Measurements from ENCODE around the gene KLHDC3.
"Not testable (repeated sequence)": the region's sequence is repeated elsewhere in the genome, so short reads cannot be mapped to it uniquely, and the experiment has no call there.

KLHDC3 gene

DNA sequence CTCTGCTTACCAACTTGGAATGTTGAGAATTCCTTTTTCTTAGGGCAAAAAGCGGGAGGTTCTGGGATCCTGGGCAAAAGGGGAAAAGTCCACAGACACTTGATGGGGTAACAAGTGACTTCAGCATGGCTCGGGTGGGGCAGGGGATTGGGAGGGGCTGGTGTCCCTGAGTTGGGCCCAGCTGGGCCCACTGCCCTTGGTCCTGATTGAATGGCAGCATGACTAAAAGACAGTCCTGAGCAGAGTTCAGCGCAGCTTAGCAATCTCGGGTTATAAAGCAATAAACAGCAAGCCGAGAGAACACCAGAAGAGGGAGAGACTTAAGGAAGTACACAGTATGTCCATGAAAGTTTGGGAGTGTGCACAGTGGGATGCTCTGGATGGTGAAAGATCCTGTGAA lies 24.1 kb upstream of the KLHDC3 start:
- Histone ChIP-seq H3K9me3 (ENCODE audit: insufficient read depth, low read length) (no peaks in the 10 kb centered on the region), H3K36me3 (ENCODE audit: insufficient read depth, insufficient read length, low read length) (peaks cover 33% of the 10 kb centered on the region), H3K9ac (ENCODE audit: insufficient read length, low read depth) (no peak overlapping the region), H3K4me3 (ENCODE audit: insufficient read length, low read depth) (no peak overlapping the region), H3K27me3 (ENCODE audit: insufficient read depth, insufficient read length) (no peaks in the 10 kb centered on the region), H3K4me1 (ENCODE audit: insufficient read depth, insufficient read length) (peaks cover 5% of the 10 kb centered on the region)
- no peak for DNase-seq (ENCODE audit: low read depth, low spot score)
- no peak for TF ChIP-seq SUZ12 (IDR thresholded peaks at IDR 0.05; ENCODE audit: extremely low read depth, insufficient read depth, insufficient read length)
- no peak for TF ChIP-seq ZNF274 (IDR thresholded peaks at IDR 0.05; ENCODE audit: low read depth, low read length)
- TF ChIP-seq YY1 (IDR thresholded peaks at IDR 0.05; ENCODE audit: insufficient read depth, insufficient read length), result no peak

DNA sequence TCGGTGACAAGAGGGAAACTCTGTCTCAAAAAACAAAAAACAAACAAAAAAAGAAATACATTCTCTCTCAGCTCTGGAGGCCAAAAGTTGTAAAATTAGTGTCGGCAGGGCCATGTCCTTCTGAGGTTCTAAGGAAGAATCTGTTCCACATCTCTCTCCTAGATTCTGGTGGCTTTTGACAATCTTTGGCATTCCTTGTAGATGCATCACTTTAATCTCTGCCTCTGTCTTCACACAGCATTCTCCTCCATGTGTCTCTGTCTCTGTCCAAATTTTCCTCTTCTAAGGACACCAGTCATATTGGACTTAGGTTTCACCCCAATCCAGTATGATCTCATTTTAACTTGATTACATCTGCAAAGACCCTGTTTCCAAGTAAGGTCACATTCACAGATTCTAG lies 20.6 kb upstream of the KLHDC3 start:
- DNase-seq (ENCODE audit: low read depth, low spot score), result no peak
- TF ChIP-seq ZNF274 (IDR thresholded peaks at IDR 0.05; ENCODE audit: low read depth, low read length), result no peak
- no peak for TF ChIP-seq YY1 (IDR thresholded peaks at IDR 0.05; ENCODE audit: insufficient read depth, insufficient read length)
- no peak for TF ChIP-seq SUZ12 (IDR thresholded peaks at IDR 0.05; ENCODE audit: extremely low read depth, insufficient read depth, insufficient read length)
- H3K27me3 ChIP-seq (ENCODE audit: insufficient read depth, insufficient read length), result no peaks in the 10 kb centered on the region
- peaks cover 25% of the 10 kb centered on the region for H3K36me3 ChIP-seq (ENCODE audit: insufficient read depth, insufficient read length, low read length)
- H3K9ac ChIP-seq (ENCODE audit: insufficient read length, low read depth), result no peak overlapping the region
- H3K4me3 ChIP-seq (ENCODE audit: insufficient read length, low read depth), result no peak overlapping the region
- no peaks in the 10 kb centered on the region for H3K9me3 ChIP-seq (ENCODE audit: insufficient read depth, low read length)
- H3K4me1 ChIP-seq (ENCODE audit: insufficient read depth, insufficient read length), result peaks cover 2% of the 10 kb centered on the region

DNA sequence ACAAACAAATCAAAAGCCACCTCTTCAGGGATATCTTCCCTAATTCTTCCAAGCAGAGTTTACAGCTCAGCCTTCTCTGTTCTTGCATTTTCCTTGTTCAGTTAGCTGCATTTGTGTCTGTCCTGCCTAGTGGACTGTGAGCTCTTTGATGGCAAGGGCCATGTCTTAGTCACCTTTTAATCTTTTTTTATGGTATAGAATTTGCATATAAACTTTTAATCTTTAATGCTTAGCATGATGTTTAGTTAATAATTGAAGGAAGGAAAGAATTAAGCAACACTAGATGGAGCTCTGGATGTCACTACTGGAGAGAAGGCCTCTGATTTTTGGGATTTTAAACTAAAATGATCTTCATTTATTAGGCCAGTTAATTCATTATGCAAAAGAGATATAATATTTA lies 17.5 kb upstream of the KLHDC3 start:
- Histone ChIP-seq H3K9me3 (ENCODE audit: insufficient read depth, low read length) (no peaks in the 10 kb centered on the region), H3K4me1 (ENCODE audit: insufficient read depth, insufficient read length) (peaks cover 3% of the 10 kb centered on the region), H3K4me3 (ENCODE audit: insufficient read length, low read depth) (no peak overlapping the region), H3K36me3 (ENCODE audit: insufficient read depth, insufficient read length, low read length) (peaks cover 4% of the 10 kb centered on the region), H3K9ac (ENCODE audit: insufficient read length, low read depth) (no peak overlapping the region), H3K27me3 (ENCODE audit: insufficient read depth, insufficient read length) (no peaks in the 10 kb centered on the region)
- no peak for TF ChIP-seq YY1 (IDR thresholded peaks at IDR 0.05; ENCODE audit: insufficient read depth, insufficient read length)
- TF ChIP-seq ZNF274 (IDR thresholded peaks at IDR 0.05; ENCODE audit: low read depth, low read length), result no peak
- TF ChIP-seq SUZ12 (IDR thresholded peaks at IDR 0.05; ENCODE audit: extremely low read depth, insufficient read depth, insufficient read length), result no peak
- no peak for DNase-seq (ENCODE audit: low read depth, low spot score)

DNA sequence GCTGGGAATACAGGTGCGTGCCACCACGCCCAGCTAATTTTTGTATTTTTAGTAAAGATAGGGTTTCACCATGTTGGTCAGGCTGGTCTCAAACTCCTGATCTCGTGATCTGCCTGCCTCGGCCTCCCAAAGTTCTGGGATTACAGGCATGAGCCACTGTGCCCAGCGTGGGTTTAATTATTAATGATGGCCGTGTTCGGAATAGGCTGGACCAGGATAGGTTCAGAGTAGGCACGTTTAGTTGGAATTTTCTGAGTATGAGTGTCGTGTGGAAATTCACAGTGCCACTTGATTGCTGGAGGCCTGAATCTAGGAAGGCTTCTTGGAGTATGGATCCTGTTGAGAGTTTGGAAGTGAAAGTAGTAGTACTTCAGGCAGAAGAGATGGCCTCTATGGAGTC lies 15.8 kb upstream of the KLHDC3 start:
- not testable (repeated sequence) for H3K36me3 ChIP-seq (ENCODE audit: insufficient read depth, insufficient read length, low read length); DNase-seq (ENCODE audit: low read depth, low spot score); H3K4me3 ChIP-seq (ENCODE audit: insufficient read length, low read depth); H3K4me1 ChIP-seq (ENCODE audit: insufficient read depth, insufficient read length); H3K27me3 ChIP-seq (ENCODE audit: insufficient read depth, insufficient read length); H3K9ac ChIP-seq (ENCODE audit: insufficient read length, low read depth); H3K9me3 ChIP-seq (ENCODE audit: insufficient read depth, low read length)

DNA sequence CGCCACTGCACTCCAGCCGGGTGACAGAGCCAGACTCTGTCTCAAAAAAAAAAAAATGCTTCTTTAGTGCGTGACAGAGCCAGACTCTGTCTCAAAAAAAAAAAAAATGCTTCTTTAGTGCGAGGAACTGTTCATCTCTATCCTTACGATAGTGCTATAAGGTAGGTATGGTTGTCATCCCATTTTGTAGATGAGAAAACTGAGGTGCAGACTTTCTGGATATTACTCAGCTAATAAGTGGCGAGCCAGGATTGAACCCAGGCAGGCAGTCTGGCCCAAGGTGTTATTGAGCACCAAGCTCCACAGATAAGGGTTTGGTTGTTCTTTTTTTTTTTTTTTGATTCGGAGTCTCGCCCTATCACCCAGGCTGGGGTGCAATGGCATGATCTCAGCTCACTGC lies 12.2 kb upstream of the KLHDC3 start:
- Histone ChIP-seq H3K4me1 (ENCODE audit: insufficient read depth, insufficient read length) (peaks cover 1% of the 10 kb centered on the region), H3K4me3 (ENCODE audit: insufficient read length, low read depth) (no peak overlapping the region), H3K36me3 (ENCODE audit: insufficient read depth, insufficient read length, low read length) (peaks cover 9% of the 10 kb centered on the region), H3K9ac (ENCODE audit: insufficient read length, low read depth) (no peak overlapping the region), H3K27me3 (ENCODE audit: insufficient read depth, insufficient read length) (no peaks in the 10 kb centered on the region), H3K9me3 (ENCODE audit: insufficient read depth, low read length) (no peaks in the 10 kb centered on the region)
- no peak for TF ChIP-seq YY1 (IDR thresholded peaks at IDR 0.05; ENCODE audit: insufficient read depth, insufficient read length)
- no peak for TF ChIP-seq ZNF274 (IDR thresholded peaks at IDR 0.05; ENCODE audit: low read depth, low read length)
- TF ChIP-seq SUZ12 (IDR thresholded peaks at IDR 0.05; ENCODE audit: extremely low read depth, insufficient read depth, insufficient read length), result no peak
- DNase-seq (ENCODE audit: low read depth, low spot score), result no peak

DNA sequence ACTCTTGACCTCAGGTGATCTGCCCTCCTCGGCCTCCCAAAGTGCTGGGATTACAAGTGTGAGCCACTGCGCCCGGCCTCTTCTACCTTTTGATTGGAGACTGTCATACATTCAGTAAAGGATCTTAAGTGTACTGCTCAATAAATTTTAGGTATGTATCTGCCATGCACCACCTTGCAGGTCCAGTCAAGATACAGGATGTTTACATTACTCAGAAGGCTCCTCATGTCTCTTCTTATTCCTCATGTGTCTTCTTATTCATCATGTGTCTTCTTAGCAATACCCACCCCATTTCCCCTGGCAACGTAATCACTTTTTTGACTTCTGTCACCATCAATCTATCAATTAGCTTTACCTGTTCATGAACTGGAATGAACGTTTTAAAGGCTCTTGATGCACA lies 8.2 kb upstream of the KLHDC3 start:
- H3K36me3 ChIP-seq (ENCODE audit: insufficient read depth, insufficient read length, low read length), result peaks cover 45% of the 10 kb centered on the region
- no peak for TF ChIP-seq YY1 (IDR thresholded peaks at IDR 0.05; ENCODE audit: insufficient read depth, insufficient read length)
- TF ChIP-seq SUZ12 (IDR thresholded peaks at IDR 0.05; ENCODE audit: extremely low read depth, insufficient read depth, insufficient read length), result no peak
- TF ChIP-seq ZNF274 (IDR thresholded peaks at IDR 0.05; ENCODE audit: low read depth, low read length), result no peak
- H3K9ac ChIP-seq (ENCODE audit: insufficient read length, low read depth), result no peak overlapping the region
- H3K4me3 ChIP-seq (ENCODE audit: insufficient read length, low read depth), result no peak overlapping the region
- DNase-seq (ENCODE audit: low read depth, low spot score), result no peak
- no peaks in the 10 kb centered on the region for H3K27me3 ChIP-seq (ENCODE audit: insufficient read depth, insufficient read length)
- H3K4me1 ChIP-seq (ENCODE audit: insufficient read depth, insufficient read length), result no peaks in the 10 kb centered on the region
- H3K9me3 ChIP-seq (ENCODE audit: insufficient read depth, low read length), result no peaks in the 10 kb centered on the region

DNA sequence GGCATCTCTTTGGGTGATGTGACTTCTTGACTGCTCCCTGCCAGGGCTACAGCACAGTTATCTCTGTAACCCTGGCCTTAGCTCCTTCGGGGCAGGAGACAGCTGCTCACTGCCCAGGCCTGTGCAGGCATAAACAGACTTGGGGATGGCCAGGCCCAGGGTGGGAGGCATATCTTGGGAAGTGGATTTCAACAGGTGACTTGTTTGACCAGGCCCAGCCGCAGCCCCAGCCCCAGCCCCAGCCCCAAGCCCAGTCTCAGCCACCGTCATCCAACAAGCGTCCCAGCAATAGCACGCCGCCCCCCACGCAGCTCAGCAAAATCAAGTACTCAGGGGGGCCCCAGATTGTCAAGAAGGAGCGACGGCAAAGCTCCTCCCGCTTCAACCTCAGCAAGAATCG lies 7.8 kb upstream of the KLHDC3 start:
- no peak for DNase-seq (ENCODE audit: low read depth, low spot score)
- H3K9ac ChIP-seq (ENCODE audit: insufficient read length, low read depth), result no peak overlapping the region
- H3K36me3 ChIP-seq (ENCODE audit: insufficient read depth, insufficient read length, low read length), result peaks cover 49% of the 10 kb centered on the region
- H3K27me3 ChIP-seq (ENCODE audit: insufficient read depth, insufficient read length), result no peaks in the 10 kb centered on the region
- H3K4me1 ChIP-seq (ENCODE audit: insufficient read depth, insufficient read length), result no peaks in the 10 kb centered on the region
- H3K9me3 ChIP-seq (ENCODE audit: insufficient read depth, low read length), result no peaks in the 10 kb centered on the region
- no peak overlapping the region for H3K4me3 ChIP-seq (ENCODE audit: insufficient read length, low read depth)
- TF ChIP-seq SUZ12 (IDR thresholded peaks at IDR 0.05; ENCODE audit: extremely low read depth, insufficient read depth, insufficient read length), result no peak
- no peak for TF ChIP-seq ZNF274 (IDR thresholded peaks at IDR 0.05; ENCODE audit: low read depth, low read length)
- no peak for TF ChIP-seq YY1 (IDR thresholded peaks at IDR 0.05; ENCODE audit: insufficient read depth, insufficient read length)

DNA sequence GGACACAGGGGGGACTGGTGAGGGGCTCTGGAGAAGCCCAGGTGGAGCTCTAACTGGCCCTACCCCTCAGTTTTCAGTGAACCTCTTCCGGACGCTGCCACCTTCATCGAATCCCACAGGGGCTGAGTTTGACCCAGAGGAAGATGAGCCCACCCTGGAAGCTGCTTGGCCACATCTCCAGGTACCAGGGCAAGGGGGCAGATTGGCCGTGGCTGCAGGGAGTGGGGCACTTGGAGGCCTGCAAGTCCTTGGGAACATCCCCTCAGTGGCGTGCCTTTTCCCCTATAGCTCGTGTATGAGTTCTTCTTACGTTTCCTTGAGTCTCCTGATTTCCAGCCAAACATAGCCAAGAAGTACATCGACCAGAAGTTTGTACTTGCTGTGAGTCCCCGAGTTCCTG lies 6.9 kb upstream of the KLHDC3 start:
- no peak for DNase-seq (ENCODE audit: low read depth, low spot score)
- Histone ChIP-seq H3K4me3 (ENCODE audit: insufficient read length, low read depth) (no peak overlapping the region), H3K27me3 (ENCODE audit: insufficient read depth, insufficient read length) (no peaks in the 10 kb centered on the region), H3K9ac (ENCODE audit: insufficient read length, low read depth) (no peak overlapping the region), H3K36me3 (ENCODE audit: insufficient read depth, insufficient read length, low read length) (peaks cover 58% of the 10 kb centered on the region), H3K9me3 (ENCODE audit: insufficient read depth, low read length) (no peaks in the 10 kb centered on the region), H3K4me1 (ENCODE audit: insufficient read depth, insufficient read length) (peaks cover 2% of the 10 kb centered on the region)
- no peak for TF ChIP-seq ZNF274 (IDR thresholded peaks at IDR 0.05; ENCODE audit: low read depth, low read length)
- no peak for TF ChIP-seq YY1 (IDR thresholded peaks at IDR 0.05; ENCODE audit: insufficient read depth, insufficient read length)
- TF ChIP-seq SUZ12 (IDR thresholded peaks at IDR 0.05; ENCODE audit: extremely low read depth, insufficient read depth, insufficient read length), result no peak
